GM19193 (cell line): ENCODE measurements around the gene IRX4.

Experiments used
- POLR2A ChIP-seq: IDR thresholded peaks from 4 replicates; pipeline ENCODE4 v1.6.1; 2011; ENCODE audit not compliant: insufficient read depth, insufficient read length; ENCODE audit errors: extremely low read depth

Gene IRX4

GRCh38 chr5:1882337-1883119, at the start of gene IRX4:
TSS of gene IRX4 (minus strand) at chr5:1882925. CDS start at chr5:1882647, 278 bp downstream.
- no peak for TF ChIP-seq POLR2A

- no peak for TF ChIP-seq POLR2A
Measured at GRCh38 chr5:1931604-1932231, 49.0 kb upstream of the IRX4 start.

GRCh38 chr5:1930880-1931603, 48.3 kb upstream of the IRX4 start:
- TF ChIP-seq POLR2A, result no peak

- TF ChIP-seq POLR2A, result no peak
Measured at GRCh38 chr5:1930501-1930879, 47.8 kb upstream of the IRX4 start.

GRCh38 chr5:1929108-1929991, 46.6 kb upstream of the IRX4 start:
- TF ChIP-seq POLR2A, result no peak

GRCh38 chr5:1926471-1927341, 44.0 kb upstream of the IRX4 start:
- TF ChIP-seq POLR2A, result no peak

GRCh38 chr5:1926071-1926440, 43.3 kb upstream of the IRX4 start:
- no peak for TF ChIP-seq POLR2A

- TF ChIP-seq POLR2A, result no peak
Measured at GRCh38 chr5:1925111-1926070, 42.7 kb upstream of the IRX4 start.

GRCh38 chr5:1923766-1924165, 41.0 kb upstream of the IRX4 start:
- TF ChIP-seq POLR2A, result no peak

- no peak for TF ChIP-seq POLR2A
Measured at GRCh38 chr5:1923341-1923740, 40.6 kb upstream of the IRX4 start.

- TF ChIP-seq POLR2A, result no peak
Measured at GRCh38 chr5:1921711-1922110, 39.0 kb upstream of the IRX4 start.

GRCh38 chr5:1919750-1920149, 37.0 kb upstream of the IRX4 start:
- no peak for TF ChIP-seq POLR2A

- TF ChIP-seq POLR2A, result no peak
Measured at GRCh38 chr5:1919209-1919566, 36.5 kb upstream of the IRX4 start.

GRCh38 chr5:1918488-1919208, 35.9 kb upstream of the IRX4 start:
- no peak for TF ChIP-seq POLR2A
